OCI-LY1 (cell line): Measurements from ENCODE around the gene GFI1B.

ENCODE experiments used
- CTCF ChIP-seq: fragments of 200-600 bp; sonication (generic), shearing (Covaris generic); IDR thresholded peaks from 2 replicates; pipeline ENCODE4 v1.5.1; 2017; ENCODE audit warnings: mild to moderate bottlenecking, antibody characterized with exemption, low read length, moderate library complexity, mixed read lengths
- EZH2 ChIP-seq: fragments of 200-600 bp; sonication (generic), shearing (Covaris generic); IDR thresholded peaks from 2 replicates; pipeline ENCODE4 v1.8.0; 2017; ENCODE audit warnings: borderline replicate concordance, mixed run types, mild to moderate bottlenecking, antibody characterized with exemption, low read length, moderate library complexity, mixed read lengths

DNA sequence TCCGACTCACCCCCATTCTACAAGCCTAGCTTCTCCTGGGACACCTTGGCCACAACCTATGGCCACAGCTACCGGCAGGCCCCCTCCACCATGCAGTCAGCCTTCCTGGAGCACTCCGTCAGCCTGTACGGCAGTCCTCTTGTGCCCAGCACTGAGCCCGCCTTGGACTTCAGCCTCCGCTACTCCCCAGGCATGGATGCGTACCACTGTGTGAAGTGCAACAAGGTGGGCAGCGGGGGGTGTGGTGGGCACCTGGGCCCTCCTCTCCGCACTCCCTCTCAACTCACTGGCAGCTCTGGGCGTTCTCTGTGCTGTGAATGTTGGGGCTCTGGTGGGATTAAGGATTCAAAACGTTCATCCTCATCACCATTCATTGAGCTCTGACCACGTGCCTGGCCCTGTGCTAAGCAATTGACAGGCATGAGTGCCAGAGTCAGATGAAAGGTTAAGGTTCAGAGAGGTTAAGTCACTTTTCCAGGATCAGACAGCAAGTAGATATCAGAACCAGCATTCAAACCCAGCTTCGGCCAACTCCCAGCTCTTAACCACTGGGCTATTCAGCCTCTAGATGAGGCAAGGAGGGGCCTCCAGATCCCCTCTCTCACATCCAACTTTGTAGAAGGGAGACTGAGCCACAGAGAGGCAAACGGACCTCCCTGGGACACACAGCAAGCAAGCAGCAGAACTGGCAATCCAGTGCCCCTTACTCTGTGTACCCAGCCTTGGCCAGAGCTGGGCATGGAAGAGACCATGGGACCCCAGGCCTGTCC lies 9.9 kb downstream of the GFI1B start:
- TF ChIP-seq CTCF (no peak), EZH2 (no peak)
